Chondrocyte (in vitro differentiated cells): ENCODE data around the gene OR13C9. TPM values are rescaled to one million over a fixed set of nuclear protein-coding genes. Genes with fewer than 3 reads are reported as not detected.

Experiments used
- DNase-seq: peaks from one replicate; pipeline ENCODE4 v3.0.0; 2021; ENCODE audit warnings: mixed read lengths, low spot score
- H3K27ac Mint-ChIP-seq: one replicate; pipeline ENCODE4 v1.8.0; 2021; ENCODE audit warnings: mild to moderate bottlenecking, moderate library complexity, mixed read lengths; ENCODE audit not compliant: unreplicated experiment
- H3K27me3 Mint-ChIP-seq: 2 replicates; pipeline ENCODE4 v1.8.0; 2021; ENCODE audit warnings: low read depth, mixed read lengths
- H3K36me3 Mint-ChIP-seq: 2 replicates; pipeline ENCODE4 v1.8.0; 2021; ENCODE audit warnings: low read depth, mixed read lengths
- H3K4me1 Mint-ChIP-seq: 2 replicates; pipeline ENCODE4 v1.8.0; 2021; ENCODE audit warnings: low read depth, mild to moderate bottlenecking, mixed read lengths
- H3K4me3 Mint-ChIP-seq: one replicate; pipeline ENCODE4 v1.8.0; 2021; ENCODE audit warnings: mild to moderate bottlenecking, moderate library complexity, mixed read lengths; ENCODE audit not compliant: unreplicated experiment
- H3K9me3 Mint-ChIP-seq: 2 replicates; pipeline ENCODE4 v1.8.0; 2021; ENCODE audit warnings: low read depth, mixed read lengths
- total RNA-seq: library from RNA; stranded (reverse); gene quantifications from 3 replicates; pipeline ENCODE4 v1.2.1, GENCODE V29; 2021
- TF ChIP-seq, protein P1 (sequence below): fragments of 200-600 bp; sonication (generic); IDR thresholded peaks from 2 replicates; pipeline ENCODE4 v1.5.0; 2021; ENCODE audit warnings: antibody characterized with exemption, mild to moderate bottlenecking, moderate library complexity

Gene OR13C9
- total RNA-seq, 1 donor from 2014 or later = not detected

DNA sequence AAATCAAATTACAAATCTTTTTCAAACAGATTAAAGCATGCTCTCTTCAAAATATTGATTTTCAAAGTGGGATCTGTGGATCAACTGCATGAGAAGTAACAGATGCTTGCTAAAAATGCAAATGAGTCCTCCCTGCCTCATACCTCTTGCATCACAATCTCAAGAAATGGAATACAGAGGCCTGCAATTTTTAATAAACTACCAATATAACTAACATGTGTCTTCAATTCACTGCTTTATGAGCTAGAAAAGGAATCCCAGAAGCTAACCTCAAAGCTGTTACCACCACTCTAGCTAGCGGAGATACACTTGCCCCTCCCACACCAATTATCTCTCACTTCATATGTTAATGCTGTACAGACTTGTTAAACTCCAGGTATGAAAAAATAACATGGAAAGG lies 28.4 kb downstream of the OR13C9 start:
- Mint-ChIP-seq H3K4me1 (no peaks in the 10 kb centered on the region), H3K27ac (no peak overlapping the region), H3K36me3 (no peaks in the 10 kb centered on the region), H3K4me3 (no peak overlapping the region), H3K27me3 (peaks cover 21% of the 10 kb centered on the region), H3K9me3 (peaks cover 11% of the 10 kb centered on the region)
- no peak for DNase-seq
- TF ChIP-seq, protein P1, sequence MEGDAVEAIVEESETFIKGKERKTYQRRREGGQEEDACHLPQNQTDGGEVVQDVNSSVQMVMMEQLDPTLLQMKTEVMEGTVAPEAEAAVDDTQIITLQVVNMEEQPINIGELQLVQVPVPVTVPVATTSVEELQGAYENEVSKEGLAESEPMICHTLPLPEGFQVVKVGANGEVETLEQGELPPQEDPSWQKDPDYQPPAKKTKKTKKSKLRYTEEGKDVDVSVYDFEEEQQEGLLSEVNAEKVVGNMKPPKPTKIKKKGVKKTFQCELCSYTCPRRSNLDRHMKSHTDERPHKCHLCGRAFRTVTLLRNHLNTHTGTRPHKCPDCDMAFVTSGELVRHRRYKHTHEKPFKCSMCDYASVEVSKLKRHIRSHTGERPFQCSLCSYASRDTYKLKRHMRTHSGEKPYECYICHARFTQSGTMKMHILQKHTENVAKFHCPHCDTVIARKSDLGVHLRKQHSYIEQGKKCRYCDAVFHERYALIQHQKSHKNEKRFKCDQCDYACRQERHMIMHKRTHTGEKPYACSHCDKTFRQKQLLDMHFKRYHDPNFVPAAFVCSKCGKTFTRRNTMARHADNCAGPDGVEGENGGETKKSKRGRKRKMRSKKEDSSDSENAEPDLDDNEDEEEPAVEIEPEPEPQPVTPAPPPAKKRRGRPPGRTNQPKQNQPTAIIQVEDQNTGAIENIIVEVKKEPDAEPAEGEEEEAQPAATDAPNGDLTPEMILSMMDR = no peak

GRCh38 chr9:104586496-104587180 lies 31.4 kb downstream of the OR13C9 start:
- TF ChIP-seq, protein P1 = no peak
- Mint-ChIP-seq H3K27me3 (peaks cover 14% of the 10 kb centered on the region), H3K36me3 (no peaks in the 10 kb centered on the region)

DNA sequence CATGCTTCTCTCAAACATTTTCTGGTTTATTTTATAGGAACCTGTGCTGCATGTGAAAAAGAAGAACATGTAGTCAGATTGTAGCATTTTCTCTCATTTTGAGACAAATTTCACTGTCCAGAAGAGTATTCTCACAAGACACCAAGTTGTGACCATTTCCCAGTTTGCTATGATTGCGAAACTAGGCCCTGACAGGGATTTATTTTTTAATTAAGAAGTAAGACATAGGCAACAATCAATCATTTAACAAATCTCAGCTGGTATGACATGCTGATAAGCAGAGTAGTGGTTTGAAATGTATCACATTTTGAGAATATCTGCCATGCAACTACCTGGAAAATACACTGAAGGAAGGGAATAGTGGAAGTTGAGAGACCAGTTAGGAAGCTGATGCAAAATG lies 37.4 kb downstream of the OR13C9 start:
- no peak for DNase-seq
- H3K36me3 Mint-ChIP-seq = no peaks in the 10 kb centered on the region
- TF ChIP-seq, protein P1 = no peak
- H3K4me3 Mint-ChIP-seq = no peak overlapping the region
- H3K27me3 Mint-ChIP-seq = peaks cover 13% of the 10 kb centered on the region
- H3K4me1 Mint-ChIP-seq = no peaks in the 10 kb centered on the region
- H3K9me3 Mint-ChIP-seq = no peaks in the 10 kb centered on the region
- H3K27ac Mint-ChIP-seq = no peak overlapping the region

More at GRCh38 chr9:104586496-104587180, 31.4 kb downstream of the OR13C9 start:
- H3K4me3 Mint-ChIP-seq = no peak overlapping the region
- no peak overlapping the region for H3K27ac Mint-ChIP-seq
- H3K9me3 Mint-ChIP-seq = no peaks in the 10 kb centered on the region
- DNase-seq = no peak
- H3K4me1 Mint-ChIP-seq = no peaks in the 10 kb centered on the region

GRCh38 chr9:104577263-104577662 lies 40.7 kb downstream of the OR13C9 start:
- DNase-seq = no peak
- H3K27me3 Mint-ChIP-seq = peaks cover 16% of the 10 kb centered on the region
- H3K4me3 Mint-ChIP-seq = no peak overlapping the region
- TF ChIP-seq, protein P1 = no peak
- no peaks in the 10 kb centered on the region for H3K4me1 Mint-ChIP-seq
- no peak overlapping the region for H3K27ac Mint-ChIP-seq
- no peaks in the 10 kb centered on the region for H3K36me3 Mint-ChIP-seq
- H3K9me3 Mint-ChIP-seq = peaks cover 6% of the 10 kb centered on the region

- Mint-ChIP-seq H3K27me3 (peaks cover 16% of the 10 kb centered on the region), H3K27ac (no peak overlapping the region), H3K4me3 (no peak overlapping the region), H3K36me3 (no peaks in the 10 kb centered on the region), H3K9me3 (peaks cover 13% of the 10 kb centered on the region), H3K4me1 (no peaks in the 10 kb centered on the region)
- no peak for DNase-seq
- TF ChIP-seq, protein P1 = no peak
Observed at GRCh38 chr9:104575456-104575855, 42.5 kb downstream of the OR13C9 start.
